Pulmonary artery endothelial cell (primary cell): ENCODE measurements around the gene CBX1. TPM values are rescaled to one million over a fixed set of nuclear protein-coding genes. Genes with fewer than 3 reads are reported as not detected.

Experiments used
- DNase-seq: peaks from one replicate; pipeline ENCODE4 v3.0.0-alpha.2; 2011; ENCODE audit warnings: low read depth, low spot score
- total RNA-seq: library from RNA; depleted of rRNA; stranded (reverse); fragments of >200 nt; gene quantifications from 2 replicates; pipeline ENCODE4 v1.2.3, GENCODE V29; 2014

Gene CBX1
- total RNA-seq, result 57.9 and 74.0 TPM in 2 replicates

DNA sequence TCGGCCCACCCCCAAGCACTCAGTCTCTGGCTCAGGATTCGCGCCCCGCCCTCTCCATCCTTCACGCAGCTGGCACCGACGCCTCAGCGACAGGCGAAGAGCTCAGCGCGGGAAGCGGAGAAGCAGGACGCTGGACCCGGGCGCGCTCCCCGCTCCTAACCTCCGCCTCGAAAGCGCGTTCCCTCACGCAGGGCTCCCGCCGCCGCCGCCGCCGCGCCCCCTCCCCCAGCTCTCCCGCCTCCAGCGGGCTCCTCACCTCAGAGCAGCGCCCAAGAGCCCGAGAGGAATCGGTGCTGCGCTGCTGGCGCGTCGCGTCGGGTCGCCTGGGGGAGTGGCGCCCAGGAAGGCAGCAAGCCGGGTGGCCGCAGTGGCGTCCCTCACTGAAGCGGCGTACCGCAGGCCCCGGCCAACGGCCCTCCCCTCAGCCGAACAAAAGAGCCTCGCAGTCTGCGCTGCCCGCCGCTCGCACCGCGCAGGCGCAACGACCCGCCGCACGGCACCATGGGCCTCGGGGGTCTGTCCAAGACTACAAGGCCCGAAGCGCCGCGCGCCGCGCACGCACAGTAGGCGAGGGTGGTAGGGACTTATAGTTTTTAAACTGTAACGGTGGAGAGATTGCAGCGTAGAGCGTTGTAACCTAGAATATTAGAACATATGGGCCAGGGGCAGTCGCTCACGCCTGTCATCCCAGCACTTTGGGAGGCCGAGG is at the start of gene CBX1:
CBX1 (minus strand) TSS at position 467 of the 709 bp plus-strand sequence. CDS start 24,474 bp downstream, outside the sequence.
- peak; percentile 83 for DNase-seq

DNA sequence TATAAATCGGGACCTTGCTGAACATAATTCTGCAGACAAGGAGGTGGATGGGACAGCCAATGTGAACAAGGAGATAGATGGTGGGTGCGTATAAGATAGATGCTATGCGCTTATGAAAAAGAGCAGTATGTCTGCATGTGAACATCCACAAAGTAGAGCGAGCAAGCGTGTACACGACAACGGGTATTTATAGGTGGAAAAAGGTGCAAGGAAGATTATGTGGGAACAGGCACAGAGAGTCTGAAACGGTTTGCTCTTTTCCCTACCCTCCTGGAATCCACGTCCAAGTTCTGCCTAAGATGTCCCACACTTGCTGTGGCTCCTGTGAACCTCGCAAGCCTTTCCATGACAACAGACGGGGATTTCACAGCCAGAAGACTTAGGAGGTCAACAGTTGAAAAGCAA is 49.3 kb upstream of the CBX1 start:
- DNase-seq, result no peak

DNA sequence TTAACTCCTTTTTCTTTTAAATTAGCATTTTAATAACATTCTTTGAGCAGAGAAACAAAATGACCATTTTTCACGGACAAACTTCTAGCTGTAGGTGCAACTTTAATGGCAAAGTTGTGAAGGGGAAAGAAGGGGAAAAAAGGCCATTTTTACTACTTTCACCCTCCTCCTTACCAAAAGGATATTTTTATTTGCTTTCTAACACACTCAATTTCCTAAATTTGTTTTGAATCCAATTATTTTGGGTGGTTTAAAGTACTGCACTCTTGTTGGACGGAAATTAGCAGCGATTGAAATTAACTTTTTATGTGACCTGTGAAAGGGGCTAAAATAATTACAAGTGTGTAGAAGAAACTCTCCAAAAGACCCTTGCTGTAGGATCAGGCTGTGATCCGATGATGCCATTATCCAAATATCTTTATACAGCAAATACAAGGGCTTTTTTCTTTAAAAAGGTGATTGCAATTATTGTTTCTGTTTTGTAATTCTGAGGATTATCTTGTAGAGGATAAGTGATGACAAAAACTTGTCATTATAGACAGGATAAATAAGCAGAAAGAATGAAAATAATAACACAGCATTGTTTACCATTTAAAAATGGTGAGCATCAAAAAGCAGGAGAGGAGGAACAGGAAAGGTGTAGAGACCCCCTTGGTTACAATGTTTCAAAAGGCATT is 48.6 kb upstream of the CBX1 start:
- DNase-seq, result no peak

DNA sequence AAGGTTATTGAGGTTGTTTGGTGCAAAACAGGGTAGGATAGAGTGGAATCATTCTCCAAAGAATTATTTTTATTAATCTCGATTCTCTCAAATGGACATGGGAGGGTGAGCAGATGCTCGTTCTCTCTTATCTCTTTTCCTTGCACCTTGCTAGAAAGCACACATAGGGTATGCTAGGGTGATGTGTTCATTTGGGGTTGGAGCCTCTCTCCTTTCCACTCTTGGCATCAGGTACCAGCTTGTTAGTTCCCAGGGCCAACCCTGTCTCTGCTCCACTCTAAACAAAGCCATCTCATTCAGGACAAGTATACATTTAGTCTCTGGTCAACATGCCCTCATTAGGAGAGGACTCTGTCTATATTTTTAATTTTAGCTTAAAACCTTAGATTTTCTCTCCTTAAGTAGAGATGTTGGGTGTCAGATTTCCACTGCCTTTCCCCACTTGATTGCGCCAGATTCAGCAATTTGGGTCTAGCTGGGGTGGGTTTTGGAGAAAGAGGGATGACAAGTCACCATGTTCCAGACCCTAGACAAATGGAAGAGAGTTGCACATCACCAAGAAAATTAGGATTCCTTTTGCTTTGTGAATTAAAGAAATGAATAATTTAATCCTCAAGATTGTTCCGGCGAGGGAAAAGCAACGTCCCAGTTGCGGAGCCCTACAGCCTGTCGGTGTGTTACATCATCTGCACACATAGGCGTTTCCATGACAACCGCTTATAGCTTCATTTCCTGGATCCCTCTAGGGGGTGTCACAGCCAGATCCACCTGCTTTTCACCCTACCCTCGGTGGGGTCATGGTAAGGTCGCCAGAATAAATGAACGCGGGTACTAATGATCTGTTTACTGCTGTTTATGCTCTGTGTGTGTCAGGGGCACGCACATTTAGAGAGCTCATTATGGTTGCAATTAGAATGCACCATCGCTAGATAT is 47.8 kb upstream of the CBX1 start:
- no peak for DNase-seq

DNA sequence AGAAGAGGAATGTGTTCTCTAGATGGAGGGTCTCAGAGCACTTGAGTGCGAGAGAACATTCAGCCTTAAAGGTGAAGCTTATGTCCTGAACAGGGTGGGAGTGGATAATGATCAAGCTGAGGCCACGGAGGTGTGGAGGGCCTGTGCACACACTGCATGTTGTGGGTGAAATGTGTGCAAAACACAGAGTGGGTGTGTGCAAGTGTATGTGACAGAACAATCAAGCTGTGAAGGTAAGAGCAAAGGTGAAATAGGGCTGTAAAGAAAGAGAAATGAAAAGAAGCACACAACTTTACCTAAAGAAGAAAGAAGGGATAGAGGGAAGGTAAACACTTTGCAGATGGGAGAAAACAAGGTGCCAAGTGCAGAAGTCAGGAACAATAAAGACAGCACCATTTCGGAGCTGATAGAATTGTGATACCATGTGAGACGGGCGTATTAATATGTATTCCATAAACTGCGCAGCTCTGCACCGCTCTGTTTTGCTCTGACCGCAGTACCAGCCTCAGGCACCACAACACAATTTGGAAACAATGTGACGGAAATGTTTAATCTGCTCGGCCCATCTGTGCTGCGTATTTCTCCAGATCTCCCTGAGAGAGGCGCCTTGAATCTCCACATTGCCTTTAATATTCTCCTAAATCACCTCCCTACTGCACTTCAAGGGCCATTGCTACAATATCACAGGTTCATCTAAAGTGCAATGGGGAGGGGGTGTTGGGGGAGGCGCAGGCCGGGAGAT is 46.9 kb upstream of the CBX1 start:
- no peak for DNase-seq

DNA sequence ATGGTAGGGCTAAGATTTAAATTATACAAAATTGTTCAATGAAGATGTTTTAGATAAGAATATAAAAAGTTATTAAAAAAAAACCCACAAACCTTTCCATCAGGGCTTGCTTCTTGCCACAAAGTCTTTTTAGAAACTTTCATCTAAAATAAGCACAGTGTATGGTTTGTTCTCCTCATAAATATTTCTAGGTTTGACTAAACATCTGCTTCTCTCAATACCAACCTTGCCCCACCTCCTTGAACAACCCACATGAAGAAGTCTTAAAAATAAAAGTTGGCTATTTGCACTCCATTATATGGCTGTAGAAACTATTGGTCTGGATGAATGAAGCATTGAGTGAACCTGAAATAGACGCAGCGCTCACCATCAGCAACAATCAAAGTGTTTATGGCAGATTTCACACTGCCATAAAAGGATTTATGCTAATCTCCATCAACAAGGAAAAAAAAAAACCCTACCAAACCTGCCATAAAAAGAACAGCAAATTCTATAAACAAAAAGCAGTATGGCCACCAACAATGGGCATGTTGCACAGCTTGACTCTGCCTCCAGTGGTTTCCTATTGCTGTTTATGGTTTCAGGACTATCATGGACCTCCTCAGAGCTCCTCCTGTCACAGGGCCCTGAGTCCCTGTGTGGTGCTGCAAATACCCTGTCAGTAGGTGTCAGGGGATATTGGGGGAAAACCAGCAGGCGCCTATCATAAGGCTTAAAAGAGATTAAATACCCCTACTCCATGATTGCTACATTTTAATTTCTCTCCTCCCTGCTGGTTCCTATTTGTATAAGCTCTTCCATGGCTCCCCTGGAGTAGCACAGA is 43.9 kb upstream of the CBX1 start:
- DNase-seq, result no peak

DNA sequence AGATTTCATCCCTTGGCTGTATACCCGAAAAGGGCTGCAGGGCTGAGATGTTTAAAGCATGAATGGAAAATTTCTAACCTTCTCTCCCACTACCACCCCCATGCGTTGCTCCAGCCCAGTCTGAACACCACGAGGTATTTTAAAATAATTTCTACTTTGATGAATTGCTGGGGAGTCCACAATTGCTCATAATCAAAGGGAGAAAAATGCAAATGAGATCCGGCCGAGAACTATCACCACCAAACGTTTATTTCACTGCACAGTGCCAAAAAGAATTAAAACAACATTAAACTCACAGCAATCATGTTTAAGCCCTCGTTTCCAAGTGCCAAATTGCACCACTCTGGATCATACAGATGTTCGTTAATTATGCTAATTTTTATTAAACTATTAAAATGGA is 43.0 kb upstream of the CBX1 start:
- no peak for DNase-seq

DNA sequence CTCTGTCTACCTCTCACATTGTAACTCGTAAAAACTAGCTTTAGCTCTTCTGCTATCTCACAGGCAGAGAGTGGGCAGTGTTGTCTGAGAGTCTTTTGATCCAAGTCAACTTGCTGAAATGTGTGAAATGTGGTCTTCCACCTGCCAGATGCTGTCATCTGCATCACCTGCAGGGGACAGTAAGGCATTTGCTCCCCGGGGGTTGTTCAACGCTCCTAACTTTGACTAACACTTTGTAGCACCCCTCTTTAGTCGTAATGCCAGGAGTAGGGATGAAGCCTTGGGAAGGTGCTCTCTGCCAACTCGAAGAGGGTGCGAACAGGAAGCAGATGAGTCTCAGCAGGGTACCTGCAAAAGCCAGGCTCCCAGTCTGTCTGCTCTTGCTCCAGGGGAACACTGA is 42.4 kb upstream of the CBX1 start:
- DNase-seq, result no peak

DNA sequence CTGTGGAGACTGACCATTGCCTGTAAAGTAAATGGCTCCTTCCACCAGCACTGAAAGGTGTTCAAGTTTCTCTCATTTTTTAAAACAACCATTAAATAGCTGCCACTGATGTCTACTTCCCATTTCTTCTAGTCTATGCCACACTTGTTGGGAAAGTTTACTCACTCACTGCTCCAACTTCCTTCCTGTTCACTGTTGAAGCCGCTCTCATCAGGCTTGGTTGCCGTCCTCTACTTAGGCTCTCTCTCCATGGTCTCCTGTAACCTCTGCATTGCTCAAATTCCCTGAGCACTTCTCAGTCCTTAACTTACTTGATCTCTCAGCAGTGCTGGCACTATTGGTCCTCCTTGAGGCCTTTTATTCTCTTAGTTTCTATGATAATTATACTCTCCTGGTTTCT is 38.7 kb upstream of the CBX1 start:
- peak; percentile 19 for DNase-seq

DNA sequence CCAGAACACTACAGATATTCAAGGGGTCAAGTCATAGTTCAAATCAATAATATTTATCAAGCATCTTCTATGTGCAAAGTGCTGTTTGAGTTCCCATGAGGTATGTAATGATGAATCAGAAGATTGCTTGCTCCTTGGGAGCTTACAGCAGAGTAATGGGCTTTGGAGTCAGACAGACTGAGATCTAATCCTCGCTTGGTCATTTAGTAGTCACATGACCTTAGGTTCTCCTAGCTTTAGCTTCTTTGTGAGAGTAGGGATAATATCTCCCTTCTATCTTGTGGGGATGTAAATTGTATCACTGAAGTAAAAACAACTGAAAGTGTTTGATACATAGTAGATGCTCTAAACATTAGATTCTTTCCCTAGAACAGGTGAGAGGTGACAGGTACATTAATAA is 36.4 kb upstream of the CBX1 start:
- no peak for DNase-seq

DNA sequence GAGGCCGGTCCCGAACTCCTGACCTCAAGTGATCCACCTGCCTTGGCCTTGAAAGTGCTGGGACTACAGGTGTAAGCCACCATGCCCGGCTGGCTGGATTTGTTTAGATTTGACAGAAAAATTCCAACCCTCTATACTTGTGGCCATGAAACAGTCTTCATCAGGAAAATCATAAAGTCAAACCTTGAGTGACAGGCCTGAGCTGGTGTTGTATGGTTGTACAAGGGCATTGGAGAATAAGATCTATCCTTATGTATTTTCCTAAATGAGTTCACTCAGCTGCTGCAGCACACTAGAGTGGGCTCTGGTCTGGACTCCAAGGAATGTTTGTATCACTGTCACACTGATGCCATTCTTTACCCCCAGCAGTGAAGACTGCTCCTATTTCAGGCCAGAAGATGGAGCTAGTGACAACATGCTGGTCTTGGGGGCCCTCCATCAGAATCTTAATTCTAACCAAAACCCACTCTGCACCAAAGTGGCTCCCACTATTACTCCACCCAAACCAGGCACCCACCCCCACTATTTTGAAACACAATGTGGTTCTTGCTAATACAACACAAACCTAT is 33.7 kb upstream of the CBX1 start:
- DNase-seq, result no peak

DNA sequence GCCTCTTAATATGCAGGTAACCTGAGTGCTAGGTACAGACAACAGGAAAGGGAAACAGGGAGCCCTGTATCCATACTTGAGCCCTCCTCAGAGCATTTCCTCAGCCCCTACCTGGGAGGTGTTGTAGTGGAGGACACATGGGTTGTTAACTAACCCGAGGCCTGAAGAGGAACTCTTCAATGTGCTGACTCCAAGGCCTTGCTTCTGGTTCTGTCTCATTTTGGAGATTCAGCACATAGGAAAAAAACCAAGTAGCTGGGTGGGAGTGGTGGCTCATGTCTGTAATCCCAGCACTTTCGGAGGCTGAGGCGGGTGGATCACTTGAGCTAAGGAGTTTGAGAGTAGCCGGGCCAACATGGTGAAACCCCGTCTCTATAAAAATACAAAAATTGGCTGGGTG is 31.1 kb upstream of the CBX1 start:
- no peak for DNase-seq

DNA sequence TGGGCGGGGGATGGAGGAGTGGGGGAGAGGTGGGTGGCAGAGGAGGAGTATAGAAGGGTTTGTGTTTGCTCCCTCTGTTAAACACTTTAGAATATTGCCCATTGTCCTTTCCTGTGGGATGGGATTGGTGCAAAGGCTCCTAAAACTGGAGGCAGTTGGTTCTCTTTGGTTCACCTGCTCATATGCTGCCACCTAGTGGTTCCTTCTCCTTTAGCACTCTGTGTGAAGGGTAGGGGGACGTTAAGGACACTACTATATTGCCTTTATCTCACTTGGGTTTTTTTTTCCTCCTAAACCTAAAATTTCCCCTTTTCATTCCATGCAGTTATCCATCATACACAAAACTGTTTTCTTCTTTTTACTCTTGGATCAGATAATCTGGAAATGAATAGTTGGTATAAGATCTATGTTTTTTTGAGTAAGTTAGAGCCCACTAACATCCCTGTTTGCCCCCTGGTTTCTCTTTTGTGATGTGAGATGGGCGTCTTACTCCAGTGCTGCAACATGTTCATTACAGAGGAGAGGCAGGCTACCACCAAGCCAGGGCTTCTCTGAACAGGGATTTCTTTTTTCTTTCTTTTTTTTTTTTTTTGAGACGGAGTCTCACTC is 30.0 kb upstream of the CBX1 start:
- DNase-seq, result no peak

DNA sequence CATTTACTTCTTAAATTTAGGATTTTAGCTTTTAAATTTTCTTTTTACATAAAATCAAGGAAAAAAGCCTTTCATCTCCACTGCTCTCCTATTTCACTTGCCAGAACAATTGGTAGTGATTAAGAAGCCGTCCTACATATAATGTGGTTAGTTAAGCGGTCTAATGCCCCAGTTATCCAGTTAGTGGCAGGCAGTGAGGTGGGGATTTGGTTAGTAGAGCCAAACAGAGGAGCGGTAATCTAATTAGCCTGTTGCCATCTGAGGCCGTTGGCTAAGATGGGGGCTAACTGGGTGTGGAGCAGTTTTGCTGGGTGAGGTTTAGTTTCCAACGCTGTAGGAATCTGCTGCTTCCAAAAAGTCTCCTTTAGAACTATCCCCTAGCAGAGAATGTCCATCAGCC is 28.7 kb upstream of the CBX1 start:
- no peak for DNase-seq

DNA sequence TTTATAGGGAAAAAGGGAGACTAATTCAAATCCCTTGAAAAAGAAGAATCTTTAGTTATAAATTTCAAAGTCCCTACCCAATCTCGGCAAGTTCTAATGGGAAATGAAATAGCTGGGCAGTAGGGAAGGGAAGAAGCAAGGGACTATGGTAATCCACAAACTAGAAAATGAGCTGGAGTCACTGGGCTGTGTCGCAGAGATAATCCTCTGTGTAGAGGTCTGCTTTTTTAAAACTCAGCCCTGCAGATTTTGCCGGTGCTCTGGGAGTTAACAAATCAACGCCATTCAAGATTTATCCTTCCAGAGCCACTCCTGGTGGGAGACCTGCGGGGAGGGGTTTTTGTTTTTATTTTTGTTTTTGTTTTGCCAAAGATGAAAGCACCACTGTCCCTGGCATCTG is 27.1 kb upstream of the CBX1 start:
- DNase-seq, result no peak

DNA sequence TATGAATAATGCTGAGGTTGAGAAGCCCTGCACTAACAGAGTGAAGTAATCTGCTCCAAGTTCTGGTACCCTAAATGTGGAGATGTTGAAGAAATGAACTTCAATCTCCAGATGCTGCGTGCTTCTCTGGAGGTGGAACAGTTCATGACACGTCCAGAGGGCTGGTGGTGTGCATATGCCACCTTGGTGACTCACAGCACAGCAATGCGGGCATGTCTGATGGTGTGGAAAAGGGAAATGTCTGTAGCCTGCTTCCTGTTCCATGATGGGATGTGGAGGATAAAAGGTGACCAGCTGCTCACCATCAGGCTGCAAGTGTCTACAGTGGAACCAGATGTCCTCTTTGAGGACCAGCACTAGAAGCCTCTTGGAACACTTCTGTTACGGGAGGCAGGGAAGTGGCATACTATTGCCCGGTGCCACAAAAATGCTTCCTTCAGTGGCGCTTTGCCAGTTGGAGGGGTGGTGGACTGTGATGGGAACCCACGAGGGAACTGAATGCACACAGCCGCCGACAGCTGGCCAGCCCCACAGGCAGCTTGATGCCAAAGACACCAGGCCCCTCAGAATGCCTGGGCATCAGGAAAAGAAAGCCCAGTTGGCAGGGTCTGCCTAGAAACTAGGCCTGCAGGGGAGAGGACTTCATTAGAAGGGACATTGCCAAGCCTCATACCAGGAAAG is 26.2 kb upstream of the CBX1 start:
- peak; percentile 57 for DNase-seq

DNA sequence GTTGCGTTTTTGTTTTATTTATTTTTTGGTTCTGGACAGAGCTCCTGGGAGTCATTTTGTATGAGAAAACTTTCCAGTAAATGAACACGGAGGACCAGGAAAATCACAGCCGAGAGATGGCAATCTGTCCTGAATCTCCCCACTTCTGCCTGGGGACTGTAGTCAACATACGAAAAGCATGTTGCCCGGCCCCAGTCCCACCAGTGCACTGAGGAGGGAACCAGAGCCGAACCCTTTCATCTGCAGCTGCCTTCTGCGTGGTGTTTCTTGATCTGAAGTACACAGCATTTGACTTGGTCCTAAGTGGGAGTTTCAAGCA is 25.2 kb upstream of the CBX1 start:
- no peak for DNase-seq

DNA sequence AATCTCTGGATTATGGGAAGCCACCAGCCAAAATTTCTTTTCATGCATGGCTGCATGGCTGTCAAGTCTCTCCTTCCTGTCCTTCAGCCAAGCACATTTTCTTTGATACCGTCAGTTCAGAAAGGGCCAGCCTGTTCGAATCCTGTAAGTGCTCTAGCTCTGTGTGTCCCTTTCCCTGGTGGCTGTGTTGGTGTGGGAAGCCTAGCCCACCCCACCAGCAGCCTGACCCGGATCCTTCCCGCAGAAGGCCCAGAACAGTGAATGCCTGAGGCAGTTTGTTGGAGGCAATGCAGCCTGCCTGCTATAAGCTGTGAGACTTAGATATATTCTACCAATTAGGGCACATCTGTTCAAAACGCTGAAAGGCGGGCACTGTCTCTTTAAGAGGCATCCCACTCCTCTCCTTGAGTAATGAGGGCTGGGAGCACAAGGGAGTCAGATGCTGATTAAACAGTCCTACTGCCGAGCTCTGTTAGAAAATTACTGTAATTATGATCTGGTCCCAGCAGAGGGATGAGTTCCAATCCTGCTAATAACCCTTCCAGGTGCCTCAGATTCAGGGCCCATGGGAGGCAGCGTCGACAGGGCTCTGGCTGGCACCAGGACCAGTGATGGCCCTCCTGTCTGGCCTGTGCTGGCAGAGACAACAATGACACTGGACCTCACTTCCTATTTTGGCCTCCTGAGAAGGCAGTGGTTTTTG is 24.7 kb upstream of the CBX1 start:
- no peak for DNase-seq
